OCI-LY7 (cell line): ENCODE results near the gene PCIF1.

Experiments used
- CTCF ChIP-seq: fragments of 200-600 bp; sonication (generic); conservative IDR thresholded peaks from 2 replicates; pipeline ENCODE4 v1.5.1; 2014; ENCODE audit warnings: mild to moderate bottlenecking, antibody characterized with exemption, low read length, moderate library complexity, mixed read lengths
- EZH2phosphoT487 ChIP-seq: fragments of 200-600 bp; sonication (generic); IDR thresholded peaks from 2 replicates; pipeline ENCODE4 v1.6.1; 2018; ENCODE audit warnings: low read depth, borderline replicate concordance, mild to moderate bottlenecking, mixed run types, antibody characterized with exemption, low read length, moderate library complexity, mixed read lengths

GRCh38 chr20:45962031-45962755 lies 27.7 kb downstream of the PCIF1 start:
- TF ChIP-seq CTCF (no peak), EZH2phosphoT487 (no peak)
